SK-N-SH (cell line): ENCODE measurements around the gene TBX15. TPM values are rescaled to one million over a fixed set of nuclear protein-coding genes. Genes with fewer than 3 reads are reported as not detected.

Experiments
- CTCF ChIA-PET: fragments of 300-600, 350-600 bp; formaldehyde crosslinking; extraction: SDS; loops from one replicate; lab custom pipeline; 2021; lab: Yijun Ruan, JAX
- POLR2A ChIA-PET: fragments of 350-600 bp; sonication (Branson Sonifier 250); formaldehyde crosslinking; extraction: SDS; loops from one replicate; lab custom pipeline; 2020; ENCODE audit warnings: antibody characterized with exemption, inconsistent platforms; lab: Yijun Ruan, JAX
- DNase-seq: peaks from one replicate; pipeline ENCODE4 v3.0.0; 2012
- H2AFZ ChIP-seq: fragments of 200-600 bp; sonication (generic); 2 replicates; pipeline ENCODE4 v1.8.1; 2016; ENCODE audit warnings: antibody characterized with exemption, mild to moderate bottlenecking, low read depth
- H3F3A ChIP-seq: fragments of 200-600 bp; sonication (generic); replicated peaks from 2 replicates; pipeline ENCODE3; 2016; ENCODE audit warnings: antibody characterized with exemption, mild to moderate bottlenecking; ENCODE audit not compliant: insufficient read depth
- H3K27ac ChIP-seq, 2 experiments: fragments of 200-500 bp in 1 of 2; fragments of 200-600 bp in 1 of 2; sonication (Bioruptor generic) in 1 of 2; sonication (generic), shearing (Covaris generic) in 1 of 2; 2 replicates each; pipeline versions ENCODE4 v1.5.1 to v1.6.1; 2014 to 2016; ENCODE audit warnings: low read depth in 2 of 2, inconsistent platforms in 1 of 2, low read length in 1 of 2, mild to moderate bottlenecking in 1 of 2, mixed read lengths in 1 of 2
- H3K27me3 ChIP-seq: fragments of 200-600 bp; sonication (generic), shearing (Covaris generic); 2 replicates; pipeline ENCODE4 v1.6.1; 2016; ENCODE audit warnings: mixed run types; ENCODE audit not compliant: insufficient read depth
- H3K36me3 ChIP-seq, 2 experiments: fragments of 200-500 bp in 1 of 2; fragments of 200-600 bp in 1 of 2; sonication (Bioruptor generic) in 1 of 2; sonication (generic) in 1 of 2; replicated peaks in 1 of 2; 2 replicates each; pipeline versions ENCODE3 to v1.5.1; 2014 to 2016; ENCODE audit warnings: low read length in 1 of 2, mild to moderate bottlenecking in 1 of 2; ENCODE audit not compliant: insufficient read depth in 2 of 2, control insufficient read depth in 1 of 2
- H3K4me1 ChIP-seq, 2 experiments: fragments of 200-500 bp in 1 of 2; fragments of 200-600 bp in 1 of 2; sonication (Bioruptor generic) in 1 of 2; sonication (generic), shearing (Covaris generic) in 1 of 2; 2 replicates each; pipeline versions ENCODE4 v1.5.1 to v1.6.1; 2014 to 2016; ENCODE audit warnings: low read depth in 1 of 2, low read length in 1 of 2, mixed run types in 1 of 2; ENCODE audit not compliant: insufficient read depth in 2 of 2, control insufficient read depth in 1 of 2
- H3K4me2 ChIP-seq: fragments of 200-600 bp; sonication (generic), shearing (Covaris generic); 2 replicates; pipeline ENCODE4 v1.6.1; 2017; ENCODE audit warnings: mixed run types
- H3K4me3 ChIP-seq, 2 experiments: fragments of 200-500 bp in 1 of 2; fragments of 200-600 bp in 1 of 2; sonication (Bioruptor generic) in 1 of 2; sonication (generic), shearing (Covaris generic) in 1 of 2; 2 replicates each; pipeline versions ENCODE4 v1.5.1 to v1.8.1; 2014 to 2016; ENCODE audit warnings: low read depth in 2 of 2, inconsistent platforms in 1 of 2, low read length in 1 of 2, mild to moderate bottlenecking in 1 of 2, mixed read lengths in 1 of 2, moderate library complexity in 1 of 2
- H3K79me2 ChIP-seq: fragments of 200-600 bp; sonication (generic); 2 replicates; pipeline ENCODE4 v1.8.1; 2017; ENCODE audit warnings: mild to moderate bottlenecking; ENCODE audit not compliant: insufficient read depth
- H3K9ac ChIP-seq: fragments of 200-600 bp; sonication (generic); 2 replicates; pipeline ENCODE4 v1.6.1; 2017; ENCODE audit warnings: mixed run types
- H3K9me2 ChIP-seq: fragments of 200-600 bp; sonication (generic); 2 replicates; pipeline ENCODE4 v1.6.1; 2017; ENCODE audit warnings: mixed run types
- H3K9me3 ChIP-seq: fragments of 200-600 bp; sonication (generic); 2 replicates; pipeline ENCODE4 v1.6.1; 2017; ENCODE audit warnings: mixed run types, mild to moderate bottlenecking, moderate library complexity
- H4K20me1 ChIP-seq: fragments of 200-600 bp; sonication (generic); 2 replicates; pipeline ENCODE4 v1.6.1; 2017; ENCODE audit warnings: mild to moderate bottlenecking, mixed run types; ENCODE audit not compliant: insufficient read depth
- EP300 ChIP-seq, 2 experiments: IDR thresholded peaks; 2 replicates each; pipeline versions ENCODE4 v1.4.0 to v1.6.1; 2012; ENCODE audit warnings: borderline replicate concordance in 1 of 2, low read depth in 1 of 2, low read length in 1 of 2
- EZH2phosphoT487 ChIP-seq: fragments of 200-600 bp; sonication (generic); IDR thresholded peaks from 2 replicates; pipeline ENCODE4 v1.6.1; 2017; ENCODE audit warnings: low read depth, mixed run types, mild to moderate bottlenecking, antibody characterized with exemption, moderate library complexity, borderline replicate concordance
- GABPA ChIP-seq: IDR thresholded peaks from 2 replicates; pipeline ENCODE4 v1.4.0; 2012; ENCODE audit warnings: low read depth, mild to moderate bottlenecking
- GATA2 ChIP-seq: sonication (generic); formaldehyde crosslinking; IDR thresholded peaks from 2 replicates; pipeline ENCODE4 v1.5.0; 2020; ENCODE audit warnings: mild to moderate bottlenecking, missing genetic modification reagents
- MAX ChIP-seq: IDR thresholded peaks from 2 replicates; pipeline ENCODE4 v1.4.0; 2012; ENCODE audit warnings: low read depth
- MXI1 ChIP-seq: IDR thresholded peaks from 2 replicates; pipeline ENCODE4 v1.6.1; 2012; ENCODE audit warnings: mild to moderate bottlenecking, low read depth, low read length, improper control_type of control experiment
- NRF1 ChIP-seq: IDR thresholded peaks from 2 replicates; pipeline ENCODE4 v1.6.1; 2012; ENCODE audit warnings: low read depth, mild to moderate bottlenecking, low read length
- PBX3 ChIP-seq: IDR thresholded peaks from 2 replicates; pipeline ENCODE4; 2012
- POLR2AphosphoS5 ChIP-seq: IDR thresholded peaks from 2 replicates; pipeline ENCODE4 v1.6.1; 2012; ENCODE audit warnings: low read depth, low read length
- REST ChIP-seq: IDR thresholded peaks from 2 replicates; pipeline ENCODE4 v1.6.1; 2012; ENCODE audit warnings: mild to moderate bottlenecking, low read depth, low read length, moderate library complexity
- RFX5 ChIP-seq: IDR thresholded peaks from 2 replicates; pipeline ENCODE4 v1.6.1; 2012; ENCODE audit warnings: mild to moderate bottlenecking, improper control_type of control experiment, low read length
- RXRA ChIP-seq: IDR thresholded peaks from 2 replicates; pipeline ENCODE4 v1.4.0; 2012; ENCODE audit warnings: low read depth, mild to moderate bottlenecking, borderline replicate concordance
- TCF12 ChIP-seq: IDR thresholded peaks from 2 replicates; pipeline ENCODE4 v1.4.0; 2012
- YY1 ChIP-seq: IDR thresholded peaks from 2 replicates; pipeline ENCODE4 v1.4.0; 2012; ENCODE audit warnings: low read depth, mild to moderate bottlenecking
- ZBTB33 ChIP-seq: IDR thresholded peaks from 2 replicates; pipeline ENCODE4 v1.4.0; 2012; ENCODE audit warnings: low read depth, borderline replicate concordance
- WGBS: methylation state at CpG from one replicate; pipeline ENCODE4 v1.1.6; 2017; ENCODE audit warnings: low lambda C conversion rate; 5-methylcytosine and 5-hydroxymethylcytosine counted together
- polyA plus RNA-seq, 3 experiments: library from polyadenylated mRNA; depleted of rRNA; stranded (reverse); fragments of >200 nt; gene quantifications; 2 replicates each; pipeline ENCODE4 v1.2.3, GENCODE V29; 2012
- TF ChIP-seq, protein P1 (sequence below): fragments of 150-350 bp; IDR thresholded peaks from 2 replicates; pipeline ENCODE4 v1.6.1; 2017; ENCODE audit warnings: antibody characterized with exemption, low read length, low read depth, borderline replicate concordance

TBX15 gene
- polyA plus RNA-seq, 1 of the 3 experiments (the other 2 are of a cell fraction) = 0.02 TPM

- TF ChIP-seq PBX3 (no peak), POLR2AphosphoS5 (no peak), NRF1 (no peak)
Observed at GRCh38 chr1:118983558-118984041, 4.5 kb downstream of the TBX15 start (continued).

DNA sequence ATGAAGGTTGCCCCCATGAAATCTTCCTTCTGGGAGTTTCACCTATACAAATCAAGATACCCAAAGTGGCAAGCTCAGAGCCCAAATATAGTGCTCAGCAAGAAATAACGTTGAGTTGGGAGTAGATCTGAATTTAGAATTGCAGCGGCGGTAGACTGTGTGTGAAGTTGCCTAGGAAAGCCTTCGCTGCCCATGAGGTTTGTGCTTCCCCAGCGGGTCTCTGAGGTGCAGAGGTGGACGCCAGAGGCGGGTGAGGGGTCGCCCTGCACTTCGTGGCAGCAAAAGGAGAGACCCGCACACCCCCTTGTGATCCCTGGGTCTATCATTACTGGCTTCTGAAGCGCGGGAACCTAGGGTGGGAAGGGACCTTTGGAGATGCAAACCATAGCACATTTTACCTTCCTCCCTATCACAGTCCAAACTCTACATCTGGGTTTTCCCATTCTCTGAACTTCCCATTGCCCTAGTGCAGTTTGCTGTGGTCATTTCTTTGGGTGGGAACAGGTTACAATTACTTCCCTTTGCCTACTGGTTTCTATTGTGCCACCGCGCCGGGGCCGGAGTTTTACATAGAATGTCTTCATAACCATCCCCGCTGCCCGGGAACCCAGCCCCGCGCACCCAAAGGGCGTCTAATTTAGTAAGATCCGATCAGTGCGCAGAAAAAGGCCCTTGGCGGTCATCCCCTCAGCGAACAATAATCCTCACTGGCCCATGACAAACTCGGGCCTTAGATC is 5.2 kb downstream of the TBX15 start:
- no peaks in the 10 kb centered on the region for H4K20me1 ChIP-seq
- peaks cover 6% of the 10 kb centered on the region for H3F3A ChIP-seq
- H2AFZ ChIP-seq = no peak overlapping the region
- no peaks in the 10 kb centered on the region for H3K9me2 ChIP-seq
- POLR2A ChIA-PET = no interaction called here
- H3K4me1 ChIP-seq = no peaks in the 10 kb centered on the region; a peak in 1 of 4 replicates
- H3K36me3 ChIP-seq = no peaks in the 10 kb centered on the region
- no peak overlapping the region for H3K4me3 ChIP-seq
- H3K9me3 ChIP-seq = no peaks in the 10 kb centered on the region
- H3K27me3 ChIP-seq = peaks cover 98% of the 10 kb centered on the region
- no peak overlapping the region for H3K4me2 ChIP-seq
- no peak overlapping the region for H3K27ac ChIP-seq
- peak; percentile 11 for DNase-seq
- no peak overlapping the region for H3K9ac ChIP-seq
- CTCF ChIA-PET = no interaction called here
- 29% methylated on average over 19 of the region's 26 CpGs for WGBS
- H3K79me2 ChIP-seq = no peaks in the 10 kb centered on the region
- TF ChIP-seq MAX = no peak
- no peak for TF ChIP-seq ZBTB33
- no peak for TF ChIP-seq GABPA
- TF ChIP-seq GATA2 (CRISPR knock-in tag) = no peak
- no peak for TF ChIP-seq EZH2phosphoT487
- no peak for TF ChIP-seq MXI1
- no peak for TF ChIP-seq RFX5
- TF ChIP-seq EP300 (IDR thresholded peaks at IDR 0.05; ENCODE audit: borderline replicate concordance in 1 of 2, low read depth in 1 of 2, low read length in 1 of 2) = no peak
- TF ChIP-seq, protein P1, sequence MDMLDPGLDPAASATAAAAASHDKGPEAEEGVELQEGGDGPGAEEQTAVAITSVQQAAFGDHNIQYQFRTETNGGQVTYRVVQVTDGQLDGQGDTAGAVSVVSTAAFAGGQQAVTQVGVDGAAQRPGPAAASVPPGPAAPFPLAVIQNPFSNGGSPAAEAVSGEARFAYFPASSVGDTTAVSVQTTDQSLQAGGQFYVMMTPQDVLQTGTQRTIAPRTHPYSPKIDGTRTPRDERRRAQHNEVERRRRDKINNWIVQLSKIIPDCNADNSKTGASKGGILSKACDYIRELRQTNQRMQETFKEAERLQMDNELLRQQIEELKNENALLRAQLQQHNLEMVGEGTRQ = no peak
- TF ChIP-seq REST = no peak
- no peak for TF ChIP-seq YY1
- no peak for TF ChIP-seq TCF12
- no peak for TF ChIP-seq RXRA
- TF ChIP-seq, all 33 proteins: peak for 0
